CD4-positive, alpha-beta T cell treated with Interleukin-17A for 1 hour (primary cell): Measurements from ENCODE around the gene PRRT4.
A peak's percentile ranks its signal among the peaks of the same experiment; 100 is the strongest.

ENCODE experiments used
- DNase-seq: peaks from one replicate; pipeline ENCODE4 v3.0.0-alpha.2; 2020

Gene PRRT4

DNA sequence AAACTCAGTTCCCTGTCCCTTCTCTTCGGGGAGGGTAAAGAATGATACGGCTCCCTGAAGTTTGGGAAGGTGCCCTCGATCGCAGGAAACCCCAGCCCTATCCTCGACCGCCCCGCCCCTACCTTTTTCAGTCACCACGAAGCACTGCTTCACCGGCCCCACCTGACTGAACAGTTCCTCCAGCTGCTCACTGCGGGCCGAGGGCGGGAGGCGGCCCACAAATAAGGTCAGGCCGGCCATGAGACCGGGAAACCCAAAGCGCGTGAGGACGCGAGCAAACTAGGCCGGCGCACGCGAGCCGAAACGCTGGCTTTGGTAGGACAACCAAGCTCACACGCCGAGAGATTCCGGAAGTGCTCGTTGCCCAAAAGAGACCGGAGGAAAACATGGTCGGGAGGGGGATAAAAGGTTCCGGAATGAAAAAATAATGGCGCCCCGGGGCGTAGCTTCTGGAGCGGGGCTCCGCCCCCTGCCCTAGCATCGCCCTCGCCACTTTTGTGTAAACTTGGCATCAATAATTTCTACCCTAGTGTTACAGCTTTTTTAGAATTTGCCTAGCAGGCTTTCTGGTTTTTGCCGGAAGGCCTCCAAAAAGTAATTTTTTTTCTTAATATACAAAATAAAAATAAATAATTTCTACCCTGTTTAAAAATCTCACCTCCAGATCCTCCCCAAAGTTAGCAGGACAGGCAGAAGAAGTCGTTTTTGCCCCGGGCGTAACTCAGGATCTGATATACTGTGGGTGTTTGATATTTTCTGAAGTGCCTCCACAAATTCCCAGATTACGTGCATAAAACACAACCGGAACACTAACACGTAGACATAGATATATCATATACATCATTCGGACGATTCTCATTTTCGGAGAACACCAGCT is 17.7 kb downstream of the PRRT4 start, which contains the start of gene RBM28:
RBM28 (minus strand) TSS at position 355 of the 877 bp plus-strand sequence; CDS start at position 240, 115 bp downstream.
- DNase-seq, result peak; percentile 93

GRCh38 chr7:128341733-128342132 is 19.8 kb downstream of the PRRT4 start:
- no peak for DNase-seq

DNA sequence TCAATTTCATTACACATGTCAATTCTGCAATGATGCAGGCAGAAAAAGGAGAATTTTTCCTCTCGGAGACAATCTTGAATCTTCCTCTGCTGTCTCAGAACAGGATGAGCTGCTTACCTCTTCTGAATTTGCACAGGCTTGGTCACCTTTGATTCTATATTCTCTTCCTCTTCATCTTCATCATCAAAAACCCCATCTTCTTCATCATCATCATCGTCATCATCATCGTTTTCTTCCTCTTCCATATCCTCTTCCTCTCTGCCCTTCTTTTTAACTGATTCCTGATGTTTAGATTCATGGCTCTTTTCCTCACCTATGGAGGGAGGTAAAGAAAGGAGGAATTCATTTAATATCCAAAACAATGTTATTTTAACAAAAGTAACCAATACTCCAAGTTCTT is 25.8 kb downstream of the PRRT4 start:
- DNase-seq, result no peak

- no peak for DNase-seq
Measured at GRCh38 chr7:128324368-128324680, 37.2 kb downstream of the PRRT4 start.

DNA sequence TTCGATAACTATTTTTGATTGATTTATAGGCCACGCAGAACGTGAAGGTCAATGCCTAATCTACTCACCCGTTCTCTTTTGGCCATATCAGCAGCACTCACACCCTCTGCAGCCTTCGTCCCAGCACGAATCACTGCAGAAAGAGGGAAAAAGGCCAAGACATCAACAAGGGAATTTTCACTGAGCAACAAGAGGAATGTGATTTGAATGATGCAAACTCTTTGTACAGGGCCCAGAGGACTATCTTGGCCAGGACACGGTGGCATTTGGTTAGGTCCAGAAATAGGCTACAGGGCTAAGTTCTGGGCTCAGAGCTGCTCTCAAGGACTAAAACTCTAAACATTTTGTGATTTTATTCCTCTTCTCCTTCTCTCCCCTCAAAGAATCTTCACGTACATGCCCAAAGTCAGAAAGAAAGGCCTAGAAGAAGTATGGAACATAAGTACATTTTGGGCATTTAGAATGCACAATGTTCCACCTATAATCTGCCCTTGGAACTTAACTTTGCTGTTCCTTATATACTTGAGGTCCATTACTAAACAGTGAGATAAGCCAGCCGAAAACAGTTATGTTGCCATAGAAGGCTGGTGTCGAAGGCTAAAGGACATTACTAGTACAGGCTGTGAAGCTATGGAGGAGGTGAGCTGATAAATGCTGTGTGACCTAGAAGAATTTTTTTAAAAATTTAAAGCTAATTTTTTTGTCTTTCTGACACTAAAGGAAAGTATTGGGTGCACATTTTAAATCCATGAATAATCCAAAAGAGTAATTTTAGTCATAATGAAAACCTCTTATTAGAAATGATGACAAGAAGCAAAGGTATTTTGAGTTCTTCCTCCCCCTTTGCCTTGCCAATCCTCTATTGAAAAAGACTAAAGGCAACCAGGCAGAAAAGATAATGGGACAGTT is 37.8 kb downstream of the PRRT4 start:
- DNase-seq, result no peak

DNA sequence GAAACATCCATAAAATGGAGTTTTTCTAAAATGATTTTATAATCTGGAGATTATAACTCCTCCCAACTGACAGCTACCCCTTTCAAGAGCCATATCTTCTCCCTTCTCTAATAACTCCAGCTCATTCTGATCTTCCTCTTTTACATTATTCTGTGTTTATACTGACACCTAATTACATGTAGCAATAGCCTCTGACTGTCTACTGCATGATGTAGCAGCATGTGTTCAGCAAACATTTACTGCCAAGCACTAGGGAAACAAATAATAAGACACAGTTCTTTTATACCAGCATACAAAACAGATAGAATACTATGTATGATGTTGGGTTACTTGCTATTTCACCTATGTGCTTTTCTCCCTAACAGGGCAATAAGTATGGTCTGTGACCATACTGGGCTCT is 38.5 kb downstream of the PRRT4 start:
- no peak for DNase-seq

DNA sequence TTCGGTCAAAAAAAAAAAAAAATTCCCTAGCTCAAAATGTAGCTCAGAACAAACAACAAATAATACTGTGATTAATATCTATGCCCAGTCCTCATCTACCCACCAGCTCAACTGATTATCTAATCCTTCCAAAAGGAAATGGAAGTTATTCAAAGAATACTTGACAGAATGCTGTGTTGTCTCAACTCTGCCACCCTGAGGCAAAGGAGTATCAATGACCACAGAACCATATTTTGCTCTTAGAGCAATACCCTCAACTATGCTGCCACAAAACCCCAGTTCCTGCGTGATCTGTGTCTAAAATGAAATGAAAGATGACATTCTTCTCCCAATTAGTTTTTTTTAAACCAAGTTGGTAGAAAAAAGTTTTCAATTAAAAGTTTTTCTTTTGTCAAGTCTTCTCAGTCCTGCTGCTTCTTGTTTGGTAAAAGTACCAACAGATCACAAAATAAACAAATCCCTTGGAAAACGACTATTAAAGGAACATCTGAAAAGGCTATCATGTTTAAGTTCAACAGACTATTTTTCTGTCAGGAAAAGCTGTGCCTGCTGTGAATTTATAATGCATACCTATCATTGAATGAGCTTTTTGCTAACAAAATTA is 39.3 kb downstream of the PRRT4 start:
- DNase-seq, result peak; percentile 50

DNA sequence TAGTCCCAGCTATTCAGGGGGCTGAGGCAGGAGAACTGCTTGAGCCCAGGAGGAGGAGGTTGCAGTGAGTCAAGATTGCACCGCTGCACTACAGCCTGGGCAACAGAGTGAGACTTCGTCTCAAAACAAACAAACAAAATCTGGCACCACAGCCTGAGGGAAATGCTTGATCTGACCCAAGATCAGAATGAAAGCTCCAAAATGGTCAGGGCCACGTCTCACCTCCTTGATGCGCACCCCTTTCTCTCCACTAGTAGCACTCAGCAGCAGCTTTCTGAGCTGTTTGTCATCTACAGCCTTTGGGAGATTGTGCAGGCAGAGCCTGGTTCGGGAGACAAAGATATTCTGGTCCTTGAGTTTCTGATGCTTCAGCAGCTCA is 40.5 kb downstream of the PRRT4 start:
- DNase-seq, result no peak

GRCh38 chr7:128318691-128319090 is 42.8 kb downstream of the PRRT4 start:
- no peak for DNase-seq

GRCh38 chr7:128311013-128311412 is 50.5 kb downstream of the PRRT4 start:
- DNase-seq, result no peak

GRCh38 chr7:128310499-128310898 is 51.0 kb downstream of the PRRT4 start:
- no peak for DNase-seq

DNA sequence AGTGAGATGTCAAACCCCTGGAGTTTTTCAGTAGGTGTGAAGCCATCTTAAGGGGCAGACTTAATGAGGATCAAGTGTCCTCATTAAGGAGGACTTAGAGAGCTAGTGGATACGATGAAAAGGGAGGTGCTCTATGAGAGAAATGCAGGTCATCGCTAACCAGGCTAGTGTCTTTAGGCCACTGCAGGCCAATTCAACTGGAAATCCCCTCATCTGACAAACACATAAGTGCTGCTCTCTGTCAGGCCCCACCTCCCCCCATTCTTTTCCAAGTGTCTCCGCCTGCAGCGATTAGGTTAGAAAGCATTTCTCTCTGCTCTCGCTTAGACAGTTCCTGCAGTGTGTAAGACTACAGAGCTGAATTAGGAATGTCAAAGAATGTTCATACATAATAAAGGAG is 51.5 kb downstream of the PRRT4 start:
- no peak for DNase-seq

DNA sequence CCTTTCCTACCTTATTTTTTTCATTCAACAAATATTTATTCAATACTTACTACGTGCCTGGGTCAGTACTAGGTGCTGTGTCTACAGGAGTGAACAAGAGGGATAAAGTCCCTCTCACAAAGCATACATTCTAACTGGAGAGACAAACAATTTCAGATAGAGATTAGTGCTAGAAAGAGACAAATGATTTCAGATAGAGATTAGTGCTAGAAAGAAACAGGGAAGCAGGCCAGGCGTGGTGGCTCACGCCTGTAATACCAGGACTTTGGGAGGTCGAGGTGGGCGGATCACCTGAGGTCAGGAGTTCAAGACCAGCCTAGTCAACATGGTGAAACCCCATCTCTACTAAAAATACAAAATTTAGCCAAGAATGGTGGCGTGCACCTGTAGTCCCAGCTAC is 52.4 kb downstream of the PRRT4 start:
- no peak for DNase-seq

- DNase-seq, result no peak
Measured at GRCh38 chr7:128307061-128307460, 54.4 kb downstream of the PRRT4 start.

DNA sequence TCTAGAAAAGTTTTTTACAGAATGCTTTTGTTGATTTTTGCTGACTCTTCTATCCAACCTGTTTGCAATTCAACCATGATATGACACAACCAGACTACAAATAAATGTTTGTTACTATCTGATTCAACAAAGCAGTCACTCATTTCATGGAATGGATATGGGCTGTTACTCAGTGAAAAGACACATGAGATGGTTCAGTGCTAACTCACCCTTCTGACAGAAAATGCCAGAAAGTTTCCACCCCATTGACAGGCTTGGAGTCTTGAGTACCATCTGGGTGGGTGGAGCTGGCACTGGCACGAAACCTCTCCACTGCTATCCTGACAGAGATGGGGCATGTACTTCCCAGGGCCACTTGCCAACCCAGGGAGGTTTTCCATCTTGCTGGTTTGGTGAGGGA is 57.3 kb downstream of the PRRT4 start:
- DNase-seq, result no peak

- no peak for DNase-seq
Measured at GRCh38 chr7:128303643-128304042, 57.8 kb downstream of the PRRT4 start.

DNA sequence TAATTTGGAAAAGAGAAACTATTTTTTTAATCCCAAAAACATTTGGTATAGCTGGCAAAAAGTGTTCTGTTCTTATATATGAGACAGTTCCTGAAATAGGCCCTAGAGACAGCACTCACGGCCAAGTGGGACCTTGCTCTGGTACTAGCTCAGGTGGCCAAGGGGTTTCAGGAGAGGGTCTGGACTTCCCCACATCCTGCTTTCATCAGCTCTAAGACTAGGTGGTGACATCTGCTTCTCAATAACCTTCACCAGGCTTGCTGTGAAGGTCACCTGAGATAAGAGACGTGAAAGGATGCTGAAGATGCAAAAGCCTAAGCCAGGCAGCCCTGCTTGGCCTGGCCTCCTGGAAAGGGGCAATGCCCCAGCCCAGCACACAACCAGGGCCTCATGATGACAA is 58.4 kb downstream of the PRRT4 start:
- DNase-seq, result no peak

DNA sequence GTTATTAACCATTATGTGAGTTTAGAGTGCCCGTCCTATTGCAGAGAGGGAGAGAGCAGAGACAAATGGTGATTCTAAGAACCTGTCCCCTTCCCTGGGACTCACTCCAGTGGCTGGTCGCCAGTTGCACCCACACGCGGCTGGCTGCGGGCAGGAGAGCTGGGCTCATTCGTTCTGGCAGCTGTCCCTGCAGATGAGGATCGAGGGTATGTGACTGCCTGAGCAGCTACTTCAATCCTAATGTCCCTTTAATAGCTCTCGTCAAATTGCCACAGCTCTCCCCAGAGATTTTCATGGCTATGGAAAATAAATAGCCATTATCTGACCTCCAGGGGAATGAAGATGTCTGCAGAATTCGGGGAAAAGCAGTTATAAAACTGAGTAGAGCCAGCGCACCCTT is 59.4 kb downstream of the PRRT4 start:
- no peak for DNase-seq
